K562 (cell line): ENCODE measurements around the gene BNC2.

Experiments
- ZNF778 ChIP-seq: fragments of 450-650 bp; formaldehyde crosslinking; IDR thresholded peaks from 2 replicates; pipeline ENCODE4 v1.4.0; 2020; ENCODE audit warnings: mild to moderate bottlenecking, moderate library complexity
- TF ChIP-seq, protein P1 (sequence below): sonication (generic); formaldehyde crosslinking; IDR thresholded peaks from 2 replicates; pipeline ENCODE4 v1.8.1; 2023; ENCODE audit warnings: mild to moderate bottlenecking, missing genetic modification reagents
- TF ChIP-seq, protein P2 (sequence below), 3 experiments: IDR thresholded peaks in 2 of 3; conservative IDR thresholded peaks in 1 of 3; 2 replicates each; pipeline ENCODE4 v1.5.1; 2011 to 2012; ENCODE audit warnings: low read length in 3 of 3, mild to moderate bottlenecking in 3 of 3, control low read depth in 2 of 3, improper control_type of control experiment in 1 of 3, inconsistent platforms in 1 of 3, low read depth in 1 of 3, mixed read lengths in 1 of 3, moderate library complexity in 1 of 3; ENCODE audit not compliant: insufficient read depth in 2 of 3

DNA sequence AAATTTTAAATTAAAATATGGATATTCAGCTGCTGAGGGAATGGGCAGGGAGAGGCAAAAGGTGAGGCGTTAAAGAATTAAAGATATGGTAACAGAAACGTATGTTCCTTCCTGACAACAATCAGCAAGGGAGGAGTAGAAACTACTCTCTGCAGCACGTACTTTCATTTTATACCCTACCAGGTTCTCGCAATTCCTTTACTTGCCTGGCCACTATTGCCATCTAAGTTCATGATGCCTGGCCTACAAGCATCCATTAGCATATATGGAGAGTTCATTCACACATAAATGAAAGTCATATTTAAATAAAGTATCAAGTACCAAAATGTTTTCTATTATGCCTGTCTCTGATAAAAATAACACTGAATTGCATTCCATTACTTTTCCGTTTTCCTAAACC lies 125.1 kb downstream of the BNC2 start:
- TF ChIP-seq, protein P1, sequence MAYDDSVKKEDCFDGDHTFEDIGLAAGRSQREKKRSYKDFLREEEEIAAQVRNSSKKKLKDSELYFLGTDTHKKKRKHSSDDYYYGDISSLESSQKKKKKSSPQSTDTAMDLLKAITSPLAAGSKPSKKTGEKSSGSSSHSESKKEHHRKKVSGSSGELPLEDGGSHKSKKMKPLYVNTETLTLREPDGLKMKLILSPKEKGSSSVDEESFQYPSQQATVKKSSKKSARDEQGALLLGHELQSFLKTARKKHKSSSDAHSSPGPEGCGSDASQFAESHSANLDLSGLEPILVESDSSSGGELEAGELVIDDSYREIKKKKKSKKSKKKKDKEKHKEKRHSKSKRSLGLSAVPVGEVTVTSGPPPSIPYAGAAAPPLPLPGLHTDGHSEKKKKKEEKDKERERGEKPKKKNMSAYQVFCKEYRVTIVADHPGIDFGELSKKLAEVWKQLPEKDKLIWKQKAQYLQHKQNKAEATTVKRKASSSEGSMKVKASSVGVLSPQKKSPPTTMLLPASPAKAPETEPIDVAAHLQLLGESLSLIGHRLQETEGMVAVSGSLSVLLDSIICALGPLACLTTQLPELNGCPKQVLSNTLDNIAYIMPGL = no peak
- no peak for TF ChIP-seq ZNF778 (CRISPR knock-in tag)
- TF ChIP-seq, protein P2, sequence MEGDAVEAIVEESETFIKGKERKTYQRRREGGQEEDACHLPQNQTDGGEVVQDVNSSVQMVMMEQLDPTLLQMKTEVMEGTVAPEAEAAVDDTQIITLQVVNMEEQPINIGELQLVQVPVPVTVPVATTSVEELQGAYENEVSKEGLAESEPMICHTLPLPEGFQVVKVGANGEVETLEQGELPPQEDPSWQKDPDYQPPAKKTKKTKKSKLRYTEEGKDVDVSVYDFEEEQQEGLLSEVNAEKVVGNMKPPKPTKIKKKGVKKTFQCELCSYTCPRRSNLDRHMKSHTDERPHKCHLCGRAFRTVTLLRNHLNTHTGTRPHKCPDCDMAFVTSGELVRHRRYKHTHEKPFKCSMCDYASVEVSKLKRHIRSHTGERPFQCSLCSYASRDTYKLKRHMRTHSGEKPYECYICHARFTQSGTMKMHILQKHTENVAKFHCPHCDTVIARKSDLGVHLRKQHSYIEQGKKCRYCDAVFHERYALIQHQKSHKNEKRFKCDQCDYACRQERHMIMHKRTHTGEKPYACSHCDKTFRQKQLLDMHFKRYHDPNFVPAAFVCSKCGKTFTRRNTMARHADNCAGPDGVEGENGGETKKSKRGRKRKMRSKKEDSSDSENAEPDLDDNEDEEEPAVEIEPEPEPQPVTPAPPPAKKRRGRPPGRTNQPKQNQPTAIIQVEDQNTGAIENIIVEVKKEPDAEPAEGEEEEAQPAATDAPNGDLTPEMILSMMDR (IDR thresholded peaks at IDR 0.05 in 2 of 3, conservative IDR thresholded peaks at IDR 0.05 in 1 of 3; ENCODE audit: insufficient read depth in 2 of 3, low read depth in 1 of 3, low read length in 3 of 3) = no peak
